Thyroid gland (tissue), 4 donors: ENCODE data around the gene TOP3A. TPM values are rescaled to one million over a fixed set of nuclear protein-coding genes. Genes with fewer than 3 reads are reported as not detected.
"Not testable (repeated sequence)": the region's sequence is repeated elsewhere in the genome, so short reads cannot be mapped to it uniquely, and the experiment has no call there.

Source experiments
- DNase-seq, 2 donors: peaks; one replicate each; pipeline ENCODE4 v3.0.0-alpha.2; 2019
- H3K27ac ChIP-seq, 3 donors: fragments of 200-600 bp; sonication (generic); 1 replicate in 2 of 3; 2 replicates in 1 of 3; pipeline ENCODE4 v1.5.1; 2016 to 2019; ENCODE audit warnings: mild to moderate bottlenecking in 1 of 3, moderate library complexity in 1 of 3
- H3K27me3 ChIP-seq: fragments of 200-600 bp; sonication (generic); one replicate; pipeline ENCODE4 v1.5.1; 2019
- H3K36me3 ChIP-seq, 2 donors: fragments of 200-600 bp; sonication (generic); one replicate each; pipeline ENCODE4 v1.5.1; 2016 to 2019
- H3K4me1 ChIP-seq, 2 donors: fragments of 200-600 bp; sonication (generic); one replicate each; pipeline ENCODE4 v1.5.1; 2017 to 2019
- H3K4me3 ChIP-seq, 3 donors: fragments of 200-600 bp; sonication (generic); replicated peaks in 1 of 3; 1 replicate in 2 of 3; 2 replicates in 1 of 3; pipeline ENCODE4 v1.5.1; 2016; ENCODE audit warnings: mild to moderate bottlenecking in 1 of 3
- H3K9me3 ChIP-seq: fragments of 200-600 bp; sonication (generic); one replicate; pipeline ENCODE4 v1.5.1; 2017
- CTCF ChIP-seq, 6 experiments: fragments of 200-600 bp in 3 of 6; fragments of 450-650 bp in 3 of 6; sonication (generic) in 3 of 6; IDR thresholded peaks; one replicate each; pipeline ENCODE4 v1.5.1; 2016 to 2019; ENCODE audit warnings: antibody characterized with exemption in 6 of 6, mild to moderate bottlenecking in 2 of 6, inconsistent platforms in 1 of 6, moderate library complexity in 1 of 6
- POLR2A ChIP-seq, 2 donors: fragments of 450-650 bp; IDR thresholded peaks; one replicate each; pipeline ENCODE4 v1.6.1; 2017; ENCODE audit warnings: antibody characterized with exemption in 2 of 2, mild to moderate bottlenecking in 2 of 2, moderate library complexity in 1 of 2
- WGBS, 2 donors: methylation state at CpG; one replicate each; pipeline ENCODE4 v1.1.5; 2017; 5-methylcytosine and 5-hydroxymethylcytosine counted together
- intact Hi-C: fragments of 100-400 bp; cut with DNase I; formaldehyde crosslinking; loops from one replicate; pipeline ENCODE4 v1.15.1; 2023
- total RNA-seq, 4 donors: library from RNA; depleted of rRNA; stranded (reverse); fragments of >200 nt; gene quantifications; one replicate each; pipeline ENCODE4 v1.2.3, GENCODE V29; 2016

Gene TOP3A
- total RNA-seq, 4 donors from 2014 or later, result 31.3 to 34.5 (median 32.5) TPM

- Histone ChIP-seq H3K36me3 (peaks cover 10 to 11% of the 10 kb centered on the region in 2 donors), H3K4me1 (peaks cover 30 to 52% of the 10 kb centered on the region in 2 donors), H3K27me3 (no peaks in the 10 kb centered on the region), H3K27ac (peak overlapping the region; percentile 69 to 87 (median 73)), H3K4me3 (peak overlapping the region; percentile 50 to 90 (median 83)), H3K9me3 (no peaks in the 10 kb centered on the region)
- no peak for DNase-seq
- TF ChIP-seq POLR2A (IDR thresholded peaks at IDR 0.05), result no peak
- TF ChIP-seq CTCF (IDR thresholded peaks at IDR 0.05), result no peak
- 6 to 7% methylated on average over 18 of the region's 18 CpGs for WGBS, 2 donors
- intact Hi-C loops, result loop anchor here (5.0 kb wide), 1 partner anchor 58 kb away; the partner anchor contains the start of gene FLII
These were observed 748 bp upstream of the TOP3A start for GRCh38 chr17:18315562-18315922.

GRCh38 chr17:18314059-18314730 lies 599 bp downstream of the TOP3A start:
- no peaks in the 10 kb centered on the region for H3K27me3 ChIP-seq
- no peaks in the 10 kb centered on the region for H3K9me3 ChIP-seq
- WGBS, 2 donors, result 1% methylated on average over 34 to 36 of the region's 39 CpGs
- H3K4me1 ChIP-seq, result peaks cover 27 to 48% of the 10 kb centered on the region in 2 donors
- intact Hi-C loops, result no loop called here
- peak; percentile 16 to 26 for DNase-seq
- H3K27ac ChIP-seq, result peak overlapping the region; percentile 17 to 87 (median 73)
- TF ChIP-seq CTCF (IDR thresholded peaks at IDR 0.05) (no peak), POLR2A (IDR thresholded peaks at IDR 0.05) (no peak)
- H3K36me3 ChIP-seq, result peaks cover 8 to 10% of the 10 kb centered on the region in 2 donors
- peak overlapping the region; percentile 38 to 90 (median 55) for H3K4me3 ChIP-seq

- no peak for DNase-seq
- Histone ChIP-seq H3K27me3 (no peaks in the 10 kb centered on the region), H3K9me3 (no peaks in the 10 kb centered on the region), H3K36me3 (peaks cover 27 to 29% of the 10 kb centered on the region in 2 donors), H3K4me3 (no peak overlapping the region), H3K27ac (no peak overlapping the region), H3K4me1 (peaks cover 9 to 11% of the 10 kb centered on the region in 2 donors)
- TF ChIP-seq CTCF (IDR thresholded peaks at IDR 0.05) (no peak), POLR2A (IDR thresholded peaks at IDR 0.05) (no peak)
- WGBS, 2 donors, result 94 to 95% methylated on average over 4 of the region's 4 CpGs
- intact Hi-C loops, result no loop called here
These were observed 5.6 kb downstream of the TOP3A start for GRCh38 chr17:18309202-18309601.

GRCh38 chr17:18303206-18303605 lies 11.6 kb downstream of the TOP3A start:
- H3K4me3 ChIP-seq, H3K9me3 ChIP-seq, DNase-seq, H3K27ac ChIP-seq, H3K27me3 ChIP-seq, intact Hi-C loops, H3K4me1 ChIP-seq: not testable (repeated sequence)
- peaks cover 39 to 62% of the 10 kb centered on the region in 2 donors for H3K36me3 ChIP-seq
- WGBS, 2 donors, result 94 to 95% methylated on average over 13 of the region's 13 CpGs

- peaks cover 22 to 49% of the 10 kb centered on the region in 2 donors for H3K36me3 ChIP-seq
- intact Hi-C loops, result no loop called here
- DNase-seq, result no peak
- 87 to 89% methylated on average over 8 of the region's 8 CpGs for WGBS, 2 donors
- H3K27ac ChIP-seq, result no peak overlapping the region
- no peaks in the 10 kb centered on the region for H3K9me3 ChIP-seq
- TF ChIP-seq CTCF (IDR thresholded peaks at IDR 0.05) (no peak), POLR2A (IDR thresholded peaks at IDR 0.05) (no peak)
- no peaks in the 10 kb centered on the region for H3K4me1 ChIP-seq
- no peaks in the 10 kb centered on the region for H3K27me3 ChIP-seq
- H3K4me3 ChIP-seq, result no peak overlapping the region
These were observed 13.9 kb downstream of the TOP3A start for GRCh38 chr17:18300725-18301480.

GRCh38 chr17:18298061-18298460 lies 16.7 kb downstream of the TOP3A start:
- H3K4me3 ChIP-seq, H3K4me1 ChIP-seq, H3K9me3 ChIP-seq, H3K27me3 ChIP-seq, DNase-seq, H3K27ac ChIP-seq, intact Hi-C loops: not testable (repeated sequence)
- WGBS, 2 donors, result no CpG with 5 or more reads among the region's 30 CpGs
- H3K36me3 ChIP-seq, result peaks cover 12 to 42% of the 10 kb centered on the region in 2 donors
